ENCODE results near the gene POT1. TPM values are rescaled to one million over a fixed set of nuclear protein-coding genes. Genes with fewer than 3 reads are reported as not detected.

The POT1 gene
- total RNA-seq, 1 experiment from 2014 or later, result 20.2 TPM

GRCh38 chr7:124781907-124782734 is 147.5 kb downstream of the POT1 start:
- peaks cover 3% of the 10 kb centered on the region; the same call in 1 of the 2 replicates for H3K36me3 Mint-ChIP-seq
- H3K4me3 Mint-ChIP-seq, result no peak overlapping the region
- no peak for TF ChIP-seq MYBL2 (CRISPR knock-in tag; IDR thresholded peaks at IDR 0.05)
- TF ChIP-seq, protein P1, sequence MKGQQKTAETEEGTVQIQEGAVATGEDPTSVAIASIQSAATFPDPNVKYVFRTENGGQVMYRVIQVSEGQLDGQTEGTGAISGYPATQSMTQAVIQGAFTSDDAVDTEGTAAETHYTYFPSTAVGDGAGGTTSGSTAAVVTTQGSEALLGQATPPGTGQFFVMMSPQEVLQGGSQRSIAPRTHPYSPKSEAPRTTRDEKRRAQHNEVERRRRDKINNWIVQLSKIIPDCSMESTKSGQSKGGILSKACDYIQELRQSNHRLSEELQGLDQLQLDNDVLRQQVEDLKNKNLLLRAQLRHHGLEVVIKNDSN (CRISPR knock-in tag; IDR thresholded peaks at IDR 0.05), result no peak
- TF ChIP-seq ZNF263 (CRISPR knock-in tag; IDR thresholded peaks at IDR 0.05; ENCODE audit: low read depth), result no peak
- TF ChIP-seq FOXP1 (CRISPR knock-in tag; IDR thresholded peaks at IDR 0.05; ENCODE audit: borderline replicate concordance), result no peak
- no peak for TF ChIP-seq ZNF121 (CRISPR knock-in tag; IDR thresholded peaks at IDR 0.05)
- TF ChIP-seq GRHL2 (CRISPR knock-in tag; IDR thresholded peaks at IDR 0.05; ENCODE audit: insufficient replicate concordance, severe bottlenecking), result no peak
- TF ChIP-seq TCF7 (CRISPR knock-in tag; IDR thresholded peaks at IDR 0.05; ENCODE audit: low read depth), result no peak
- no peak for TF ChIP-seq HMGA2 (CRISPR knock-in tag; IDR thresholded peaks at IDR 0.05)
- TF ChIP-seq, protein P2, sequence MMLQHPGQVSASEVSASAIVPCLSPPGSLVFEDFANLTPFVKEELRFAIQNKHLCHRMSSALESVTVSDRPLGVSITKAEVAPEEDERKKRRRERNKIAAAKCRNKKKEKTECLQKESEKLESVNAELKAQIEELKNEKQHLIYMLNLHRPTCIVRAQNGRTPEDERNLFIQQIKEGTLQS (CRISPR knock-in tag; conservative IDR thresholded peaks at IDR 0.05), result no peak
- TF ChIP-seq JAZF1 (CRISPR knock-in tag; IDR thresholded peaks at IDR 0.05), result no peak
- no peak for TF ChIP-seq ZBTB21 (CRISPR knock-in tag; IDR thresholded peaks at IDR 0.05; ENCODE audit: borderline replicate concordance)
- no peak for TF ChIP-seq MLX (CRISPR knock-in tag; IDR thresholded peaks at IDR 0.05)
- no peak for TF ChIP-seq FOXJ3 (CRISPR knock-in tag; IDR thresholded peaks at IDR 0.05; ENCODE audit: borderline replicate concordance)
- H3K4me1 Mint-ChIP-seq, result peaks cover 31% of the 10 kb centered on the region
- peak; percentile 43 for ATAC-seq
- ChIA-PET CTCF (interaction anchor here (0.7 kb wide), 1 partner anchor 9 kb away, joined by 3 read pairs; no protein-coding TSS in a partner anchor), POLR2A (no interaction called here)
- DNase-seq (ENCODE audit: low spot score), result no peak
- peak overlapping the region; percentile 30; the same call in 1 of the 2 replicates for H3K27ac Mint-ChIP-seq
- H3K27me3 Mint-ChIP-seq (ENCODE audit: low read depth), result no peaks in the 10 kb centered on the region
- peaks cover 9% of the 10 kb centered on the region for H3K9me3 Mint-ChIP-seq

DNA sequence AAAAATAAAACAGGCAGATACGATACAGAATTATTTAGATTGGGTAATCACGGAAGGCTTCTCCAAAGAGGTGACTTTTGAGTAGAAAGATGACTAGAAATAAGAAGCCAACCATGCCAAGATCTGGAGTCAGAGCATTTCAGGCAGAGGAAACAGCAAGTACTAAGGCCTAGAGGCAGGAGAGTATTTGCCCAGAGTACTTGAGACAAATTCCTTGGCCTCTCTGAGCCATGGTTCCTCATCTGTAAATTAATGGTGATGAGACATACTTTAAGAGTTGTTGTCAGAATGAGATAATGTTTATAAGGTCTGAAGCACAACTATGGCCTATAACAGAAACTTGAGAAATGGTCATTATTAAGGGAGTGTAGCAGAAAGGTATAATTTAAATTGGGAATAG is 148.2 kb downstream of the POT1 start:
- Mint-ChIP-seq H3K27me3 (ENCODE audit: low read depth) (no peaks in the 10 kb centered on the region), H3K4me3 (no peak overlapping the region), H3K4me1 (peaks cover 31% of the 10 kb centered on the region), H3K27ac (no peak overlapping the region), H3K36me3 (peaks cover 3% of the 10 kb centered on the region; the same call in 1 of the 2 replicates), H3K9me3 (peaks cover 9% of the 10 kb centered on the region)
- POLR2A ChIA-PET, result no interaction called here
- CTCF ChIA-PET, result no interaction called here
- ATAC-seq (no peak), DNase-seq (ENCODE audit: low spot score) (no peak)
- no peak for TF ChIP-seq ZNF219 (CRISPR knock-in tag; IDR thresholded peaks at IDR 0.05; ENCODE audit: borderline replicate concordance)
- no peak for TF ChIP-seq CREB1 (CRISPR knock-in tag; IDR thresholded peaks at IDR 0.05)
- TF ChIP-seq E2F4 (CRISPR knock-in tag; IDR thresholded peaks at IDR 0.05; ENCODE audit: borderline replicate concordance, low read depth), result no peak
- TF ChIP-seq TP53 (CRISPR knock-in tag; IDR thresholded peaks at IDR 0.05), result no peak
- no peak for TF ChIP-seq KAT7 (CRISPR knock-in tag; IDR thresholded peaks at IDR 0.05; ENCODE audit: borderline replicate concordance)
- no peak for TF ChIP-seq SP1 (CRISPR knock-in tag; conservative IDR thresholded peaks at IDR 0.05)
- TF ChIP-seq ZNF263 (CRISPR knock-in tag; IDR thresholded peaks at IDR 0.05; ENCODE audit: low read depth), result no peak
- TF ChIP-seq, protein P3, sequence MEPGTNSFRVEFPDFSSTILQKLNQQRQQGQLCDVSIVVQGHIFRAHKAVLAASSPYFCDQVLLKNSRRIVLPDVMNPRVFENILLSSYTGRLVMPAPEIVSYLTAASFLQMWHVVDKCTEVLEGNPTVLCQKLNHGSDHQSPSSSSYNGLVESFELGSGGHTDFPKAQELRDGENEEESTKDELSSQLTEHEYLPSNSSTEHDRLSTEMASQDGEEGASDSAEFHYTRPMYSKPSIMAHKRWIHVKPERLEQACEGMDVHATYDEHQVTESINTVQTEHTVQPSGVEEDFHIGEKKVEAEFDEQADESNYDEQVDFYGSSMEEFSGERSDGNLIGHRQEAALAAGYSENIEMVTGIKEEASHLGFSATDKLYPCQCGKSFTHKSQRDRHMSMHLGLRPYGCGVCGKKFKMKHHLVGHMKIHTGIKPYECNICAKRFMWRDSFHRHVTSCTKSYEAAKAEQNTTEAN (CRISPR knock-in tag; IDR thresholded peaks at IDR 0.05), result no peak
- no peak for TF ChIP-seq PRRX2 (CRISPR knock-in tag; IDR thresholded peaks at IDR 0.05)

Data from WTC11 (cell line).